ENCODE results near the gene PRKCD.

The PRKCD gene

DNA sequence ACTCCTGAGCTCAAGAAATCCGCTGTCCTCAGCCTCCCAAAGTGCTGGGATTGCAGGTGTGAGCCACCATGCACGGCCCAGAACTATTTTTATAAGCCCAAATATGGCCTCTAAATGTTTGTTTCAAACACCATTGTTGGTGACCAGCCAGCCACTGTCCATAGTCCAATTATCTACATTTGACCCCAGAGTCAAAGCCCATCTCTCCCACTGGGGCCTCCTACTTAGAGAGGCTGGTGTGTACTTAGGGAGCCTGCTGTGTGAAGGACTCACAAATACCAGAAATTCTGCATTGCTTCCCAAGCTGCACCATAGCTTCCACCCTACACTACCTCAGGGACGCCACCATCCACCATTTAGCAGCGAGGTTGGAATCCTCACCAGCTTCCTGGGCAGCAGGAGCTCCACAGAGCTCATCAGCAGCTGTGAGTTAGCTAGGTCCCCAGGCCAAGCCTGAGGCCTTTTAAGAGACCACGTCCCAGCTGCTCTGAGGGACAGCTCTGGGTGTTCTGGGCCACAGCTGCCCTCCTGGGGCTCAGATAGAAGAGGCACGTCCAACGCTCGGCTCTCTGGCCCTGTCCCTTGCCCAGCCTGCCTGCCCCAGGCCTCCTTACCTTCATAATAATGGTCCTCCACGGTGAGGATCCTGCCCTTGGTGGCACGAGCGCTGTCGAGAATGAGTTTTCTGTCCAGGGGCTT, 65.3 kb downstream of the PRKCD start:
- FAIRE-seq (no peak), DNase-seq (ENCODE audit: extremely low spot score, insufficient read length, low read depth) (no peak)

DNA sequence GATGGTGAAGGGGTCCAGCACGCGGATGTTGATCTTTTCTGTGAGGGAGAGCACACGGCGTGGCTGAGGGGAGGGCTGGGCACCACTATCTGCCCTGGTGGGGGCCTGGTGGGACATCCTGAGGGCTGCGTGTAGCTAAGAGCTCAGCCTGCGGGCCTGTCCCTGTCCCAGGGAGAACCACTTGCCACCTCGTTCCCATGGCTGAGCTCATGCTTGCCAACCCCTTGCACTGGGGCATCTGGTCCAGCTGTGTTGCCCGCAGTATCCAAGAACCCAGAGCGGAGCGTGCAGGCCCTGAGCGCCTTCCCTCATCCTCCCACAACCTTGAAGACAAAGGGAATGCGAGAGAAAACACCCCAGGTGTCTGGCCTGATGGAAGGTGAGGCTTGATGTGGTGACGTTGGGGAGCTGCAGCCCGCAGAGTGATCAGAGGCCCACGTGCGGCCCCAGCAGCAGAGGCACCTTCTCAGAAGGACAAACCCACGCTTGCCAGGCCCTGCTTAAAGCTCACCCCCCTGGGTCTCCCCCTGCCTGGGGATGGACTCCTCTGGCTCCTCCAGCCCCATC, 65.9 kb downstream of the PRKCD start:
- DNase-seq (ENCODE audit: extremely low spot score, insufficient read length, low read depth): no peak
- no peak for FAIRE-seq

DNA sequence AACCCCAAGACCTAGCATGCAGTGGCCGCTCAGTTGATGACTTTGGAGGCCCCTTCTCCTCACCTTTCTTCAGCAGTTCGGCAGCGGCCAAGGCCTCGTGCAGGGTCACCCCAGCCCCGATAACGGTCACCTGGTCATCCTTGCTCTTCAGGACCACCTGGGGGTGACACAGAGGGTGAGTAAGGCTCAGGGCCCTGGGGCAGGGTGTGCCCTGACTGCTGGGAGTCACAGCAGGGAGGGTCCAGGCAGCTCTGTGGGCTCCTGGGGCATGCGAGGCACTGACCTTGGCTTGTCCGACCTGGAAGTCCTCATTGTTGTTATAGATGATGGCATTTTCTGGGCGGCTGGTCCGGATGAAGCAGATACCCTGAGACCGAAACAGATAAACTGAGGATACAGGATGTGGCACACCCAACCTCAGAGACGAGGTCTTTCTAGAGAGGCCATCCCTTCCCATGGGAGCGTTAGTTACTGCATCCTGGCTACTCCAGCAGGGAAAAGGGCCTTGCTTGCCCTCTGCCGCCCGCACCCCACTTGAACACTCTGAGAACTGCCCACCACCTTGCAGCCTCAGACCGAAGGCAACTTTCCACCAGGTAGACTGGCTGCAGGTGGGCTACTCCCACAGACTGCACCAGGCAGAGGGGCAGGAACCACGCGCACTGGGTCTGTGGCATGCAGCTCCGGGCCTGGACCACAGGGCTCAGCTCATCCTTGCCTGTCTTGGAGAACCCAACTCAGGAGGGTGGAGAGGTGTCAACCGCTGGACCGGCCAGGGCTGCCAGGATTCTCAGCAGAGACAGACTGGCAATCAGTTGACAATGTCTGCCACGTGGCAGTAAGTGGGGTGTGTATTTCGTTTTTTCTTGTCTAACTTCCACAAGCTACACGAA, 67.2 kb downstream of the PRKCD start:
- DNase-seq (ENCODE audit: extremely low spot score, insufficient read length, low read depth) (no peak), FAIRE-seq (no peak)

- DNase-seq (ENCODE audit: extremely low spot score, insufficient read length, low read depth) (no peak), FAIRE-seq (no peak)
Observed at GRCh38 chr3:53229171-53229570, 68.2 kb downstream of the PRKCD start.

- DNase-seq (ENCODE audit: extremely low spot score, insufficient read length, low read depth) (no peak), FAIRE-seq (no peak)
Observed at GRCh38 chr3:53229606-53230005, 68.6 kb downstream of the PRKCD start.

- DNase-seq (ENCODE audit: extremely low spot score, insufficient read length, low read depth): no peak
- FAIRE-seq: no peak
Observed at GRCh38 chr3:53230041-53230621, 69.1 kb downstream of the PRKCD start.

GRCh38 chr3:53230789-53231188, 69.8 kb downstream of the PRKCD start:
- DNase-seq (ENCODE audit: extremely low spot score, insufficient read length, low read depth): no peak
- no peak for FAIRE-seq

GRCh38 chr3:53231532-53232511, 70.8 kb downstream of the PRKCD start:
- FAIRE-seq: no peak
- DNase-seq (ENCODE audit: extremely low spot score, insufficient read length, low read depth): no peak

- DNase-seq (ENCODE audit: extremely low spot score, insufficient read length, low read depth) (no peak), FAIRE-seq (no peak)
Observed at GRCh38 chr3:53232641-53233377, 71.8 kb downstream of the PRKCD start.

- DNase-seq (ENCODE audit: extremely low spot score, insufficient read length, low read depth) (no peak), FAIRE-seq (no peak)
Observed at GRCh38 chr3:53234130-53234840, 73.3 kb downstream of the PRKCD start.

DNA sequence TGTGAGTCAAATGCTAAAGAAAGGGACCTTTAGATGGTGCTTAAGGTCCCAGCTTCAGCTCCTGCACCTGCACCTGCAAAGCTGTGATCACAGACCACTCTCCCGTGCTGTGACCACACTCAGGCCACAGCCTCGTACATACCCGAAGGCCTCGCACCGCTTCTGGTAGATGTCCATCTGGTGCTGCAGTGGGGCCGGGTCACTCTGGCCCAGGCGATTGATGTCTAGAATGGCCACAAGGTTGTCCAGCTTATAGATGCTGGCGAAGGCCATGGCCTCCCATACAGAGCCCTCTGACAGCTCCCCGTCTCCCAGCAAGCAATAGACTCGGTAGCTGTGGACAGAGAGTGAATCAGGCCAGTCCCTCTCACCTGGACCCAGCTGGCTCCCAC, 73.8 kb downstream of the PRKCD start:
- DNase-seq (ENCODE audit: extremely low spot score, insufficient read length, low read depth): no peak
- no peak for FAIRE-seq

DNA sequence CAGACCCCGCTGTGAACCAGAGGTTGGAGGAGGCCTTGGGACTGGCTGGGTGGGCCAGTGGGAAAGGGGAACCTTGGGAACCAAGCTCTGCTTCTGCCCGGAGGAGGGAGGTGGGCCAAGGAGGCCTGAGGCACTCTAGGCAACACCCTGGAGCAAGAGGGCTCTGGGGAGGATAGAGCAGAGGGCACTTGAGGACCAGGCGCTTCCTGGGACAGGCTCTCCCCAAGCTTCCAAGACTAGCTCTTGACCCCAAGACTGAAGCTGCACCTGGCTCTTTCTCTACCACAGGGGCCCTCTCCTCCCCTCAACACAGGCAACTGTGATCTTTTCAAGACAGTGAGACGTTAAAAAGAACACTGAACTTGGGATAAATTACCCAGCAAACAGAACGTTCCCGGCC, 74.5 kb downstream of the PRKCD start:
- FAIRE-seq: no peak
- DNase-seq (ENCODE audit: extremely low spot score, insufficient read length, low read depth): no peak

GRCh38 chr3:53236112-53236841, 75.3 kb downstream of the PRKCD start:
- FAIRE-seq: no peak
- DNase-seq (ENCODE audit: extremely low spot score, insufficient read length, low read depth): no peak

GRCh38 chr3:53238051-53238850, 77.2 kb downstream of the PRKCD start:
- FAIRE-seq (no peak), DNase-seq (ENCODE audit: extremely low spot score, insufficient read length, low read depth) (no peak)

- FAIRE-seq (no peak), DNase-seq (ENCODE audit: extremely low spot score, insufficient read length, low read depth) (no peak)
Observed at GRCh38 chr3:53238886-53239285, 77.9 kb downstream of the PRKCD start.

DNA sequence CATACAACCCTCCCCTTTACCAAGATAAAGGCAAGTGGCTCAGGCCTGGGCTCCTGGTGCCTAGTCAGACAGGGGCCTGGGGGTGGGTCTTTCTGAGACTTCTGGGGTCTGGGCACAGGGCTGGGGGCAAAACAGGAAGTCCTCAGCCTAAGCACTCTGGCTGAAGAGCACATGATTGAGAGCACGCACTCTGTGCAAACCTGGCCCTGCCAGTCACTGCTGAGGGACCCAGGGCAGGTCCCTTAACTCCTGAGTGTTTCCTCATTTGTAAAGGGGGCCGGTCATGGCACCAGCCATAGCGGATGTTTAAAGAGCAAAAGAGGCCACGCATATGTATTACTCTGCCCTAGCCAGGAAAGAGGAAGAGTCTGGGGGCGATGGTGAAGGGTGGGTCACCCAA, 78.8 kb downstream of the PRKCD start:
- FAIRE-seq: no peak
- DNase-seq (ENCODE audit: extremely low spot score, insufficient read length, low read depth): no peak
